Measurements from ENCODE around the gene RASA3.

DNA sequence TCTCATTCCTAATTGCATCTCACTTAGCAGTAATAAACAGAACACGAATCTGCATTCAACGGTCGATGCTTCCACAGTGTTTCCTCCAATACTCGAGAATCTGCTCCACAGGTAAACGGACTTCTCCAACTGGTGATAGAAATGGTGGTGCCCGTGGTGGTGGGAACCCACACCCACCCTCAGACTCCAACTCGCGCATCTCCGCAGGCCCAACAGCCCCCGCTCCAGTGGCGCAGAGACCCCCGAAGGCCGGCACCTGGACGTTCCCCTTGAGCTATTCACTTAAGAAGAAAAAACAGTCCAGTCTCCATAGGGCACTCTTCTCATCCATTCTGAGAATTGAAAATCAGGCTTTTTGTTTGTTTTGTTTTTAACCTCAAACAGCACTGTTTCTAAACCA is 13.8 kb upstream of the RASA3 start:
- TF ChIP-seq TEAD4 (IDR thresholded peaks at IDR 0.05; ENCODE audit: low read length): no peak
- TF ChIP-seq TEAD4 (CRISPR knock-in tag; IDR thresholded peaks at IDR 0.05; ENCODE audit: borderline replicate concordance): no peak
- no peak for TF ChIP-seq CREB1 (IDR thresholded peaks at IDR 0.05)
- no peak for TF ChIP-seq CREB1 (CRISPR knock-in tag; IDR thresholded peaks at IDR 0.05)
- TF ChIP-seq TCF7L2 (IDR thresholded peaks at IDR 0.05; ENCODE audit: low read depth, low read length): no peak
- no peak for TF ChIP-seq RB1 (IDR thresholded peaks at IDR 0.05; ENCODE audit: low read depth)
- TF ChIP-seq U2AF1 (optimal IDR thresholded peaks at IDR 0.05; ENCODE audit: low read depth, low read length): no peak

Measured in K562 (cell line).